GM20431 (cell line): Measurements from ENCODE around the gene AKAP13.
"Not testable (repeated sequence)": the region's sequence is repeated elsewhere in the genome, so short reads cannot be mapped to it uniquely, and the experiment has no call there.

Source experiments
- in situ Hi-C: fragments of 300-500 bp; cut with MseI, MboI; formaldehyde crosslinking; loops from one replicate; pipeline ENCODE4 v1.15.0; 2020; ENCODE audit warnings: low sequenced_read_pairs; ENCODE audit not compliant: unreplicated experiment

AKAP13 gene

DNA sequence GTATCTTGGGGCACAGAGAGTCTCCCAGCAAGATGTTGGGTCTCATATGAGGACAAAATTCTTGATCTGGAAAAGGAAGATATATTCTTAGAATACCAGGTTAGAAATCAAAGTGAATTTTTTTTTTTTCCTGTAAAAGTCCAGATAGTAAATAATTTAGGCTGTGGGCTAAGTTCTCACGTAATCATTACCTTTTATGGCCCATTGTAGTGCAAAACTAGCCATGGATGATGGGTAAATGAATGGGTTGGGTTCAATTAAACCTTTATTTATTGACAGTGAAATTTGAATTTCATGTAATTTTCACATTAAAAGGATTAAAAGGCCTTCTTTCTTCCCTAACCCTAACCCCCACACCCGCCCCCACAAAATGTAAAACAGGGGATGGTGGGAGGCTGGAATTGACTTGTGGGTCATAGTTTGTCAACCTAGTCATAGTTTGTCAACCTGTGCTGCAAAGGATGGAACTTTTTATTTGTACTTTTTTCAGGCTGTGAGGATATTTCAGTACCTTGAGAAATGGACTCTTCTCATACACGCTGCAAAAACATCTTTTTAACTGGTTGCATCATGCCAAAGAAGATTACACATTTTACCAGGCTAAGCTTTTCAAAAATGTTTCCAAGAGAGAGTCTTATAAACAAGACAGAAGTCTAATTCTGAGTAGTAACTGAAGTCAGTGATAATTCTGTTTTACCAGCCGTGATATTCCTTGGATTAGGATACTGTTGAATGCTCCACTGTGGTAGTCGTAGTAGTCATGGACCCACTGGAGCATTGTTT lies 138.8 kb downstream of the AKAP13 start:
- in situ Hi-C loops = no loop called here

GRCh38 chr15:85520650-85521049 lies 140.2 kb downstream of the AKAP13 start:
- in situ Hi-C loops = no loop called here

DNA sequence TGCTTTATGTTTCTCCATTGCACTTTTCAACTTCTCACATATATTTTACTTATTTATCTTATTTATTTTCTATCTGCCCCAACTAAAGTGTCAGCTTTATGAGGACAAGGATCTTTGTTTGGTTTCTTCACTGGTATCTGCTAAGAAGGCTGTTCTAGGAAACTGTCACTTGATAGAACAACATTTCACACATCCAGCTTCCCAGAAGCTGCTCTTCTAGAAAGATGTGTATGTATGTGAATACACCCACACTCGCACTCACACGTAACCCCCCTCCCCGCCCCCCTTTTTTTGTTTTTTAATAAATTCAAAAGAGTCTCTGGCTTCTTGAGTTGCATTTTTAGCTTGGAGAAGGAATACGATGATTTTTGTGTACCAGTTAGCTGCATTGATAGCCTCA lies 143.1 kb downstream of the AKAP13 start:
- in situ Hi-C loops = no loop called here

DNA sequence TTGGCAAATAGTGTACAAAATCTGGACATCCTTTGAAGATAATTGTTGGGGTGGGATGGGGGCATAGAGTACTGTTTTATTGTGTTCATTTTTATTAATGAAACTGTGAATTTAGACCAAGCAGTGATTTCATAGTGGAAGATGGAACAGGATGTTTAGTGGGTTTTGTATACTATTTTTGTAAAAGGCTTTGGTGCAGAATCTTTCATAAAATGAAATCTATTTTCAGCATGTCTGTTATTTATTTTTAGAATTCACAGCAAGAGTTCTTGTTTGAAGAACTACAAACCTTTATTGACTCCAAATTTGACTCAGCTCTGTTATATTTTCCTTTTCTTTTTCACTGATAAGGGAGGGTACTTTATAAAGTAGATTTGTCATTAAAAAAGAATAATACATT lies 145.4 kb downstream of the AKAP13 start:
- in situ Hi-C loops = no loop called here

- in situ Hi-C loops = no loop called here
Measured at GRCh38 chr15:85527895-85528294, 147.5 kb downstream of the AKAP13 start.

GRCh38 chr15:85530079-85530478 lies 149.7 kb downstream of the AKAP13 start:
- in situ Hi-C loops = no loop called here

- in situ Hi-C loops = no loop called here
Measured at GRCh38 chr15:85531083-85531482, 150.7 kb downstream of the AKAP13 start.

- in situ Hi-C loops = no loop called here
Measured at GRCh38 chr15:85532689-85533088, 152.3 kb downstream of the AKAP13 start.

DNA sequence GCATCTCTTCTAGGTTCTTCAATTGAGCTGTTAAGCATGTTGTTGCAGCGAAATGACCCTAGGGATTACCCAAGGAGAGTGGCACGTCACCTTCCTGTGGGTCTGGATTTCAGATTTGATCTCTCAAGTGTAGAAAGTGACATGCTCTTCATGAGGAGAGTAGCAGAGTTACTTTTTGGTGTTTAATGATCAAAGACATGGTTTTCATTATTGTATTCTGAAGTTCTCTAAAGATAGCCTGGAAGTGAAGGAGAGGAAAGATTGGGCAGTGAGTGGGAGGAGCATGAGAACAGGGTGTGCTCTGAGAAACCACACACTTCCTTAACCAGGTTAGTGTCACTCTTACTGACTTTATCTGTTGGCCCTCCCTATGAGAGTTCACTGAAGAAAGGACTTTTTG lies 153.6 kb downstream of the AKAP13 start:
- in situ Hi-C loops = no loop called here

DNA sequence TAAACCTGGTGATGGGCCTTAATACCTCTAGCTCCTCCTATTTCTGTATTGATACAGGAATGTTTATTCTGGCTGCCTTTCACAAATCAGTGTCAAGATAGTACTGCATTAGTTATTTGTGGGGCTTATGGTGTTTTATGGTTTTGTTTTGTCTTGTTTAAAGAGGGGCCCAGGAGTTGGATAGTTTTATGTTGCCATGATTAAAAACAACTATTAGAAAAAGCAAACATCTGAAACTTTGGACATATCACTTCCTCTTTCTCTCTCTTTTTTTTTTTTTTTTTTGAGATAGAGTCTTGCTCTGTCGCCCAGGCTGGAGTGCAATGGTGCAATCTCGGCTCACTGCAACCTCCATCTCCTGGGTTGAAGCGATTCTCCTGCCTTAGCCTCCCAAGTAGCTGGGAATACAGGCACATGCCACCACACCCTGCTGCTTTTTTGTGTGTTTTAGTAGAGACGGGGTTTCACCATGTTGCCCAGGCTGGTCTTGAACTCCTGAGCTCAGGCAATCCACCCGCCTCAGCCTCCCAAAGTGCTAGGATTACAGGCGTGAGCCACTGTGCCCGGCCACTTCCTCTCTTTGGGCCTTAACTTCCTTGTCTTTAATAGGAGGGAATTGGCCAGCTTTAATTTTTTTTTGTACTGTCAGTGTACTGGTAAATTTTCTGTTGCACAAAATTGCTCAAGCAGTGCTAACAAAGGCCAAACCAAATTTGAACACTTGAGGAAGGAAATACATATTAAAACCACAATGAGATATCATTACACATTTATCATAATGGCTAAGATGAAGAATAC lies 155.3 kb downstream of the AKAP13 start:
- in situ Hi-C loops = not testable (repeated sequence)

DNA sequence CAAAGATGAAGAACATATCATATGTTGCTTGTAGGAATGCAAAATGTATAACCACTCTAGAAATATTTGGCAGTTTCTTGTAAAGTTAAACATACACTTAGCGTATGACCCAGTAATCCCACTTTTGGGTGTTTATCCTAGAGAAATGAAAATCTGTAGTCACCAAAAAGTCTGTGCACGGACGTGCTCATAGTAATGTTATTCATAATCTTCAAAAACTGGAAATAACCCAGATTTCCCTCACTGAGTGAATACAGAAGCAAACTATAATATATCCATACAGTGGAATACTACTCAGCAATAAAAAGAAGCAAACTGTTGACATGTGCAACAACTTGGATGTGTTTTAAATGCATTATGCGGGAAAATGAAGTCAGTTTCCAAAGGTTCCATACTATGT lies 155.9 kb downstream of the AKAP13 start:
- in situ Hi-C loops = no loop called here

- in situ Hi-C loops = no loop called here
Measured at GRCh38 chr15:85539491-85539890, 159.1 kb downstream of the AKAP13 start.

DNA sequence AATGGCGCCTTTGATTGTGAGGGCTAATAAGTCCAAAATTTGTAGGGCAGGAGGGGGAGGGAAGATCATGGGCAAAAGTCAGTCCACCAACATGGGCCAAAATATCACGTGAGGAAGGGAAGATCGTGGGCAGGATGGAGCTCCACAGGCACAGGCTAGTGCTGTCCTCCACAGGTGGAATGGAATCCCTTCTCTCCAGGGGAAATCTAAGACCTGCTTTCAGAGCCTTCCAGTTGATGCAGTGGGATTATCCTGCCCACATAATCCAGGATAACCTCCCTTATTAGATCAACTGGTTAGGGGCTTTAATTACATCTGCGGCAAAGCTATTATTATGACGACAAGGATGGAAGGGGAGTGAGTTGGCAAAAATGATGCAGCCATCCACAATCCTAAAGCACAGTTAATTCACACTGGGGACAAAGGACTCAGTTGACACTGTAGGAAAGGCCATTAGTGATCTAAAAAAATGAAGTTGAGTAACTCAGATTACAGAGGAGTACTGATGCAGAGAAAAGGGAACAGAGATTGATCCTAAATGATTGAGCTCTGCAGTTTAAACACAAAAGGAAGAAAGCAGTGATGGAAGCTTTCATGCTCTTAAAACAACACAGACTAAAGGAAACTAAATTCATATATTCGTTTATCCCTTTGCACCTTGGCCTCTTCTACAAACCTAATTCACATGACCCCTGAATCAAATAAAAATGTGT lies 159.8 kb downstream of the AKAP13 start:
- in situ Hi-C loops = no loop called here

DNA sequence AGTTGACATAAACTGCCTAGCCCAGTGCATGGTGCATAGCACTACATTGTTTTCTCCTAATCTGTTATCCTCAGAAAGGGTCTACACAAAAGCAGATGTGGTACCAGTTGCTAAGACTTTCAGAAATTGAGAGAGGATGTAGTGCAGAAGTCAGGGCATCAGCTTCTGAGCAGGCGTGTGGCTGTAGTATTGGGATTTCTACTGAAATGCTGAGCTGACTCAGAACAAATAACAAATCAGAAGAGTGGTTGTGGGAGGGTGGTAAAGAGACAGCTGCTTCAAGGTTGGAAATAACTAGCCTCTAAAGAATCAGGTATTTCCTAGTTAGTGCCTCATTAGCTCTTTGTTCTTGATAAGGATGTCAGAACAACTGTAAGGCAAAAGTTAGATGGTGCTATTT lies 161.3 kb downstream of the AKAP13 start:
- in situ Hi-C loops = no loop called here

DNA sequence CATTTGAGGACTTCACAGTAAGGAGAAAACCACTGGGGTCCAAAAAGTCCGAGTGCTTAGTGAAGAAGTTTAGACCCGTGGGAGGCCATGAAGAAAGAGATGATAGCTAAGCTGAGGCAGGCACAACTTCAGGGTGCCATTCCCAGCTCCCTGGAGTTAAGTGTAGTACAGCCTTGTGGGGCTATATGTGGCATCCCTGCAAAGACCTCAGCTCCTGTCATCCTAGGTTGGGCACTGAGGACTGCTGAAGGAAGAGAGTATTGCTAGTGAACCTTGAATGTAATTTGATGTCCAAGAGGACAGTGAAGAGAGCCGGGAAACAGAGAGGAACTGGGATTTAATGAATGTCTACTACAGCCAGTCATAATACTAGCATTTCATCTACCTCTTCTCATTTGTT lies 162.1 kb downstream of the AKAP13 start:
- in situ Hi-C loops = no loop called here

GRCh38 chr15:85542895-85543331 lies 162.5 kb downstream of the AKAP13 start:
- in situ Hi-C loops = no loop called here

GRCh38 chr15:85543741-85544155 lies 163.3 kb downstream of the AKAP13 start:
- in situ Hi-C loops = no loop called here

DNA sequence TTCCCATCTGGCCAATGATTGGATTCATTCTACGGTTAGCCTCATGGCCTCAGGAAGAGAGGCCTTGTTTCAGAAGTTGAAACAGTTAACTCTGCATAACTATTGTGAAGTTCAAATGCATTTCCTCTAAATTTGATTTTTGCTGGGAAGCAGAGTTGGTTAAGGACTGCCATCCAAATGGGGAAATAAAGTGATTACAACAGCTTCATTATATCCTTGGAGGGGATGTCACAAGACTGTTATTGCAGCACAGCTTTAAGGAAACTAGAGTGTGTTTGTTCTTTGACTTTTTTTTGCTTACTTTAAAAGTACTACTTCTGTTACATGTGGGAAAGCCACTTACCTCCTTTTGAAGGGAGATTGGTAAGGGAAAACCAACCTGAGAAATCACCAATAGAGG lies 164.8 kb downstream of the AKAP13 start:
- in situ Hi-C loops = no loop called here

DNA sequence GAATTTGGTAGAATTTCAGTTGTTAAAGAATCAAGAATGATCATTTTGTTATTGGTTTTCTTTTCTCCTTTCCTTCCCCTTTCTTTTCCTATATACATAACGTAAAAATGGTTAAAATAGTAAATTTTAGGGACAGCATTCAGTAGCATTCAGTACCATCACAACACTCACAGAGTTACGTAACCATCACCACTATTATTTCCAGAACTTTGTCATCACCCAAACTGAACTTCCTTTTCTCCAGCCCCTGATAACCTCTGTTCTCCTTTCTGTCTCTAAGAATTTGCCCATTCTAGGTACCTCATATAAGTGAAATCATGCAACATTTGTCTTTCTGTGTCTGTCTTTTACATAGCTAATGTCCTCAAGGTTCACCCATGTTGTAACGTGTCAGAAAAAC lies 165.3 kb downstream of the AKAP13 start:
- in situ Hi-C loops = no loop called here

DNA sequence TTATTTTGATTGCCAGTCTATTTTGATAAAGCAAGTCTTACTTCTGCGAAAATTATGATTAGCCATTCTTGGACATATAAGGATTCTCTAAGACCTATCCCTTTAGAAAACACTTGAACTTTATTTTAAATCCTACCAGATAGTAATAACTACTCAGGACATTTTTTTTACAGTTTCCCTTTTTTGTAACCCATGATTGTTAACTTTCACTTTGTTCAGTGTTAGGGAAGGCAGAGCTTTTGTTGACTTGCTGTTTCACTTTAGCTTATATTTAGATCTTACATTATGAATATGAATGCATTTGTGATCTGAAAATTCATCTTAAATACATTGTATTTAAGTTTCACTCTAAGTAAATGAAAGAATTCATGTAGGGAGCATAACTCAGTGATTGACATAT lies 167.0 kb downstream of the AKAP13 start:
- in situ Hi-C loops = no loop called here

GRCh38 chr15:85550283-85550682 lies 169.9 kb downstream of the AKAP13 start:
- in situ Hi-C loops = no loop called here
